K562 (cell line): ENCODE results near the gene FARP1. TPM values are rescaled to one million over a fixed set of nuclear protein-coding genes. Genes with fewer than 3 reads are reported as not detected.

Experiments used
- ATAC-seq: fragments of 200-7000 bp; cut with Tn5 transposase; 3 replicates; pipeline ENCODE4 v1.9.1; 2020; ENCODE audit warnings: moderate library complexity
- BruUV-seq: library from RNA; stranded (reverse); fragments of 400-500 nt; replicated peaks from 2 replicates; lab custom pipeline; 2021; lab: Mats Ljungman, UMichigan
- CTCF ChIA-PET: fragments of 300-600 bp; formaldehyde crosslinking; extraction: SDS; loops from one replicate; lab custom pipeline; 2021; ENCODE audit warnings: low intra/inter-chr PET ratio; lab: Yijun Ruan, JAX
- POLR2A ChIA-PET: fragments of 300-600, 350-650 bp; sonication (Branson Sonifier 250); formaldehyde crosslinking; extraction: SDS; loops from one replicate; lab custom pipeline; 2021; ENCODE audit warnings: antibody characterized with exemption, inconsistent platforms; lab: Yijun Ruan, JAX
- DNase-seq, 4 experiments: peaks; one replicate each; pipeline versions ENCODE4 v3.0.0 to v3.0.0-alpha.2; 2011 to 2018; ENCODE audit warnings: low spot score in 3 of 4, mixed read lengths in 3 of 4; ENCODE audit errors: extremely low read depth in 1 of 4
- FAIRE-seq: peaks from 2 replicates; lab custom pipeline; 2011; peaks lifted over from hg19 to GRCh38; lab: Jason Lieb, UNC
- H2AFZ ChIP-seq: 2 replicates; pipeline ENCODE4 v1.6.0; 2011; ENCODE audit warnings: low read depth, low read length, control low read depth, inconsistent platforms
- H3K27ac ChIP-seq: fragments of 200-600 bp; 3 replicates; pipeline ENCODE4 v1.8.0; 2011; ENCODE audit warnings: low read depth, mild to moderate bottlenecking, control low read depth, inconsistent platforms, low read length, moderate library complexity, mixed read lengths; ENCODE audit errors: extremely low read depth
- H3K27me3 ChIP-seq, 2 experiments: fragments of 300-600 bp in 1 of 2; 2 replicates in 1 of 2; 3 replicates in 1 of 2; pipeline versions ENCODE4 v1.6.0 to v1.8.0; 2011; ENCODE audit warnings: inconsistent platforms in 2 of 2, low read length in 2 of 2, mild to moderate bottlenecking in 1 of 2, mixed read lengths in 1 of 2, moderate library complexity in 1 of 2; ENCODE audit not compliant: control insufficient read depth in 2 of 2, insufficient read depth in 2 of 2
- H3K36me3 ChIP-seq: fragments of 300-600 bp; 3 replicates; pipeline ENCODE4 v1.8.0; 2011; ENCODE audit warnings: mild to moderate bottlenecking, low read length, inconsistent platforms; ENCODE audit not compliant: control insufficient read depth, insufficient read depth
- H3K4me1 ChIP-seq, 2 experiments: fragments of 200-600 bp in 1 of 2; replicated peaks in 1 of 2; 2 replicates in 1 of 2; 3 replicates in 1 of 2; pipeline versions ENCODE4 v1.5.1 to v1.8.0; 2011; ENCODE audit warnings: inconsistent platforms in 2 of 2, low read length in 2 of 2, mild to moderate bottlenecking in 1 of 2, mixed read lengths in 1 of 2, moderate library complexity in 1 of 2; ENCODE audit not compliant: control insufficient read depth in 2 of 2, insufficient read depth in 2 of 2
- H3K4me2 ChIP-seq: 2 replicates; pipeline ENCODE4 v1.6.1; 2011; ENCODE audit warnings: low read length, control low read depth, inconsistent platforms, mixed read lengths; ENCODE audit not compliant: insufficient read depth
- H3K4me3 ChIP-seq: fragments of 200-600 bp; sonication (generic), shearing (Covaris generic); 2 replicates; pipeline ENCODE4 v1.5.1; 2016; ENCODE audit warnings: control low read depth, inconsistent platforms
- H3K79me2 ChIP-seq: fragments of 200-600 bp; 3 replicates; pipeline ENCODE4 v1.8.0; 2011; ENCODE audit warnings: low read length, inconsistent platforms; ENCODE audit not compliant: control insufficient read depth, insufficient read depth
- H3K9ac ChIP-seq, 2 experiments: 2 replicates each; pipeline versions ENCODE4 v1.6.0 to v1.6.1; 2011; ENCODE audit warnings: low read depth in 2 of 2, low read length in 2 of 2, control low read depth in 1 of 2, inconsistent platforms in 1 of 2, mild to moderate bottlenecking in 1 of 2, mixed read lengths in 1 of 2; ENCODE audit not compliant: insufficient read depth in 1 of 2
- H3K9me1 ChIP-seq: one replicate; pipeline ENCODE4 v1.6.0; 2011; ENCODE audit warnings: inconsistent platforms, mild to moderate bottlenecking, low read length, moderate library complexity; ENCODE audit not compliant: control insufficient read depth, insufficient read depth
- H3K9me3 ChIP-seq: replicated peaks from 2 replicates; pipeline ENCODE4 v1.5.1; 2011; ENCODE audit warnings: low read depth, low read length, inconsistent platforms; ENCODE audit not compliant: control insufficient read depth, insufficient read depth
- H4K20me1 ChIP-seq: replicated peaks from 2 replicates; pipeline ENCODE4 v1.6.1; 2011; ENCODE audit warnings: low read length, inconsistent platforms, mixed read lengths; ENCODE audit not compliant: control insufficient read depth, insufficient read depth
- ARID3A ChIP-seq: IDR thresholded peaks from 2 replicates; pipeline ENCODE4 v1.6.1; 2012; ENCODE audit warnings: low read depth, low read length, improper control_type of control experiment, borderline replicate concordance
- ATF2 ChIP-seq: sonication (generic); formaldehyde crosslinking; IDR thresholded peaks from 2 replicates; pipeline ENCODE4 v1.8.1; 2022; ENCODE audit warnings: missing genetic modification reagents
- CEBPG ChIP-seq, 3 experiments: fragments of 200-800 bp in 1 of 3; sonication (Bioruptor generic) in 1 of 3; sonication (generic) in 1 of 3; formaldehyde crosslinking in 1 of 3; IDR thresholded peaks in 2 of 3; conservative IDR thresholded peaks in 1 of 3; 2 replicates each; pipeline versions ENCODE4 v1.6.1 to v1.8.0; 2016 to 2022; ENCODE audit warnings: missing compliant biosample characterization in 2 of 3, missing genetic modification characterization in 2 of 3, mild to moderate bottlenecking in 1 of 3, missing genetic modification reagents in 1 of 3
- CGGBP1 ChIP-seq: fragments of 250-450 bp; sonication (Bioruptor Pico); IDR thresholded peaks from 2 replicates; pipeline ENCODE4 v1.9.0; 2021; ENCODE audit warnings: mild to moderate bottlenecking
- CHD4 ChIP-seq: fragments of 200-600 bp; sonication (generic); IDR thresholded peaks from 3 replicates; pipeline ENCODE4 v1.6.1; 2012; ENCODE audit warnings: low read depth, mild to moderate bottlenecking, mixed read lengths, low read length, inconsistent platforms; ENCODE audit not compliant: insufficient read depth, insufficient replicate concordance, poor library complexity, severe bottlenecking
- GATAD2B ChIP-seq: fragments of 450-650 bp; IDR thresholded peaks from 2 replicates; pipeline ENCODE4 v1.6.1; 2017; ENCODE audit warnings: mild to moderate bottlenecking, borderline replicate concordance
- HDAC8 ChIP-seq: fragments of 450-650 bp; IDR thresholded peaks from 2 replicates; pipeline ENCODE4 v1.6.1; 2016; ENCODE audit warnings: mild to moderate bottlenecking, missing genetic modification characterization, moderate library complexity, missing compliant biosample characterization
- KLF10 ChIP-seq: fragments of 250-450 bp; sonication (Bioruptor Pico); IDR thresholded peaks from 2 replicates; pipeline ENCODE4 v1.6.1; 2021; ENCODE audit warnings: matching md5 sums
- MEF2A ChIP-seq: IDR thresholded peaks from 2 replicates; pipeline ENCODE4 v1.6.1; 2011; ENCODE audit warnings: low read depth, mild to moderate bottlenecking, low read length, moderate library complexity; ENCODE audit not compliant: control insufficient read depth
- NFRKB ChIP-seq: fragments of 450-650 bp; IDR thresholded peaks from 2 replicates; pipeline ENCODE4 v1.6.1; 2016; ENCODE audit warnings: low read depth
- NFYB ChIP-seq: IDR thresholded peaks from 2 replicates; pipeline ENCODE4 v1.6.1; 2011; ENCODE audit warnings: mild to moderate bottlenecking, moderate library complexity; ENCODE audit not compliant: insufficient read length; ENCODE audit errors: extremely low read depth
- PCBP2 ChIP-seq: fragments of 200-400 bp; formaldehyde crosslinking; IDR thresholded peaks from 2 replicates; pipeline ENCODE4 v1.6.1; 2018; ENCODE audit warnings: low read length, low read depth, mild to moderate bottlenecking, moderate library complexity; ENCODE audit not compliant: poor library complexity, severe bottlenecking
- ZBTB8A ChIP-seq: fragments of 450-650 bp; IDR thresholded peaks from 2 replicates; pipeline ENCODE4 v1.6.1; 2018; ENCODE audit warnings: mild to moderate bottlenecking, moderate library complexity; ENCODE audit not compliant: partially characterized antibody
- ZSCAN32 ChIP-seq: fragments of 450-650 bp; formaldehyde crosslinking; IDR thresholded peaks from 2 replicates; pipeline ENCODE4 v1.4.0; 2020; ENCODE audit warnings: mild to moderate bottlenecking, moderate library complexity
- WGBS: fragments of 100-300 bp; shearing (Covaris generic); methylation state at CpG from one replicate; pipeline ENCODE4 v1.1.6; 2016; ENCODE audit warnings: low coverage, mixed read lengths; ENCODE audit not compliant: insufficient coverage; ENCODE audit errors: missing lambda C conversion rate; 5-methylcytosine and 5-hydroxymethylcytosine counted together
- in situ Hi-C: fragments of 300-500 bp; cut with MboI; formaldehyde crosslinking; loops from 4 replicates; pipeline ENCODE4 v1.15.0; 2018; ENCODE audit warnings: inconsistent platforms, mixed read lengths
- intact Hi-C: fragments of 100-400 bp; cut with micrococcal nuclease; formaldehyde crosslinking; loops from 2 replicates; pipeline ENCODE4 v1.14.2; 2022
- polyA plus RNA-seq, 8 experiments: library from polyadenylated mRNA; depleted of rRNA in 4 of 8; stranded (reverse) in 5 of 8; unstranded in 3 of 8; fragments of >200 nt; fragmentation: Nextera tagmentation in 2 of 8; fragmentation: Illumina TruSeq in 1 of 8; extraction: Ambion mirVana in 2 of 8; extraction: Trizol in 1 of 8; gene quantifications; 2 replicates each; pipeline versions ENCODE4 v1.2.1 to v1.2.3, GENCODE V29; 2011 to 2014; ENCODE audit warnings: inconsistent platforms in 1 of 8, missing spikeins in 1 of 8
- total RNA-seq, 7 experiments: library from RNA; depleted of rRNA in 6 of 7; stranded (reverse); fragments of >200 nt in 6 of 7; fragmentation: Illumina TruSeq in 2 of 7; extraction: Trizol in 2 of 7; gene quantifications; 2 replicates each; pipeline versions ENCODE4 v1.2.1 to v1.2.3, GENCODE V29; 2011 to 2021; ENCODE audit warnings: low replicate concordance in 1 of 7

FARP1 gene
- total and polyA plus RNA-seq, 9 of the 15 experiments (the other 6 are each of a cell fraction or from before 2014, with no cell fraction given) = 0.03 to 0.29 (median 0.05) TPM; not detected in 3

- no peak for TF ChIP-seq ZSCAN32 (CRISPR knock-in tag)
- TF ChIP-seq ZBTB8A = no peak
- TF ChIP-seq CEBPG (CRISPR knock-in tag; IDR thresholded peaks at IDR 0.05) = no peak
- TF ChIP-seq CEBPG (tag; conservative IDR thresholded peaks at IDR 0.05 in 1 of 2, IDR thresholded peaks at IDR 0.05 in 1 of 2) = no peak
- no peak for TF ChIP-seq PCBP2
- no peak for TF ChIP-seq KLF10 (CRISPR knock-in tag)
- no peak for TF ChIP-seq HDAC8 (tag)
- no peak for TF ChIP-seq GATAD2B
- TF ChIP-seq ARID3A = no peak
- TF ChIP-seq CGGBP1 (CRISPR knock-in tag) = no peak
- no peak for TF ChIP-seq NFYB
- no peak for TF ChIP-seq MEF2A
- no peak for TF ChIP-seq CHD4
- no peak for TF ChIP-seq NFRKB
- TF ChIP-seq ATF2 (CRISPR knock-in tag) = no peak
- ChIA-PET CTCF (no interaction called here), POLR2A (no interaction called here)
- WGBS = 0% methylated on average over 8 of the region's 8 CpGs
- H3K4me3 ChIP-seq = no peak overlapping the region
- H3K9me3 ChIP-seq = no peaks in the 10 kb centered on the region
- H3K9ac ChIP-seq = no peak overlapping the region
- no peak for ATAC-seq
- H3K27ac ChIP-seq = no peak overlapping the region
- BruUV-seq = no TSS peak
- no peak for DNase-seq
- no peaks in the 10 kb centered on the region for H3K9me1 ChIP-seq
- no peaks in the 10 kb centered on the region for H3K36me3 ChIP-seq
- H3K4me1 ChIP-seq = no peaks in the 10 kb centered on the region
- no peak overlapping the region for H2AFZ ChIP-seq
- H3K79me2 ChIP-seq = no peaks in the 10 kb centered on the region
- intact Hi-C loops = no loop called here
- no peak for FAIRE-seq
- H4K20me1 ChIP-seq = no peaks in the 10 kb centered on the region
- in situ Hi-C loops = no loop called here
- no peak overlapping the region for H3K4me2 ChIP-seq
- no peaks in the 10 kb centered on the region; a peak in 3 of 5 replicates for H3K27me3 ChIP-seq
Measured at GRCh38 chr13:98201189-98201588, 58.3 kb downstream of the FARP1 start.
